ENCODE data around the gene ADARB2.

DNA sequence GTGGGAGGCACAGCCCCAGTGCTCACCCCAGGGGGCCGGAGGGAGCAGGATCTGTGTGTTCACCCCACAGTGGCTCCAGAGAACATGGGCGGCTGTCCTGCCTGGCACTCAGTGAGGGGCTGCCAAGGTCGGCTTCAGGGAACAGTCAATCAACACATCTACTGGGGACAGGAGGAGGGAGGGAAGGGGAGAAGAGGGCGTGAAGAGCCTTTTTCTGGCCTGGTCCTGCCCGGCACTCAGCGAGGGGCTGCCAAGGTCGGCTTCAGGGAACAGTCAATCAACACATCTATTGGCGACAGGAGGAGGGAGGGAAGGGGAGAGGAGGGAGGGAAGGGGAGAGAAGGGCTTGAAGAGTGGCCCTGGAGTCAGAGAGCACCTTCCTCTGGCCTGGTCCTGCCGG lies 184.9 kb downstream of the ADARB2 start:
- TF ChIP-seq, protein P1, sequence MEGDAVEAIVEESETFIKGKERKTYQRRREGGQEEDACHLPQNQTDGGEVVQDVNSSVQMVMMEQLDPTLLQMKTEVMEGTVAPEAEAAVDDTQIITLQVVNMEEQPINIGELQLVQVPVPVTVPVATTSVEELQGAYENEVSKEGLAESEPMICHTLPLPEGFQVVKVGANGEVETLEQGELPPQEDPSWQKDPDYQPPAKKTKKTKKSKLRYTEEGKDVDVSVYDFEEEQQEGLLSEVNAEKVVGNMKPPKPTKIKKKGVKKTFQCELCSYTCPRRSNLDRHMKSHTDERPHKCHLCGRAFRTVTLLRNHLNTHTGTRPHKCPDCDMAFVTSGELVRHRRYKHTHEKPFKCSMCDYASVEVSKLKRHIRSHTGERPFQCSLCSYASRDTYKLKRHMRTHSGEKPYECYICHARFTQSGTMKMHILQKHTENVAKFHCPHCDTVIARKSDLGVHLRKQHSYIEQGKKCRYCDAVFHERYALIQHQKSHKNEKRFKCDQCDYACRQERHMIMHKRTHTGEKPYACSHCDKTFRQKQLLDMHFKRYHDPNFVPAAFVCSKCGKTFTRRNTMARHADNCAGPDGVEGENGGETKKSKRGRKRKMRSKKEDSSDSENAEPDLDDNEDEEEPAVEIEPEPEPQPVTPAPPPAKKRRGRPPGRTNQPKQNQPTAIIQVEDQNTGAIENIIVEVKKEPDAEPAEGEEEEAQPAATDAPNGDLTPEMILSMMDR (IDR thresholded peaks at IDR 0.05): no peak
- TF ChIP-seq POLR2A (IDR thresholded peaks at IDR 0.05): no peak
